HEK293T (cell line): Measurements from ENCODE around the gene R3HDM1.

ENCODE experiments used
- CTBP1 ChIP-seq: fragments of 450-650 bp; IDR thresholded peaks from 2 replicates; pipeline ENCODE4 v1.6.1; 2016; ENCODE audit warnings: borderline replicate concordance
- FOXA1 ChIP-seq: fragments of 450-650 bp; IDR thresholded peaks from 2 replicates; pipeline ENCODE4 v1.6.1; 2016; ENCODE audit warnings: mild to moderate bottlenecking
- HDGF ChIP-seq: fragments of 450-650 bp; IDR thresholded peaks from 2 replicates; pipeline ENCODE4 v1.6.1; 2017; ENCODE audit warnings: antibody characterized with exemption, borderline replicate concordance
- TARDBP ChIP-seq: fragments of 450-650 bp; IDR thresholded peaks from 2 replicates; pipeline ENCODE4 v1.6.1; 2016
- TF ChIP-seq, protein P1 (sequence below): fragments of 450-650 bp; IDR thresholded peaks from 2 replicates; pipeline ENCODE4 v1.6.1; 2016

DNA sequence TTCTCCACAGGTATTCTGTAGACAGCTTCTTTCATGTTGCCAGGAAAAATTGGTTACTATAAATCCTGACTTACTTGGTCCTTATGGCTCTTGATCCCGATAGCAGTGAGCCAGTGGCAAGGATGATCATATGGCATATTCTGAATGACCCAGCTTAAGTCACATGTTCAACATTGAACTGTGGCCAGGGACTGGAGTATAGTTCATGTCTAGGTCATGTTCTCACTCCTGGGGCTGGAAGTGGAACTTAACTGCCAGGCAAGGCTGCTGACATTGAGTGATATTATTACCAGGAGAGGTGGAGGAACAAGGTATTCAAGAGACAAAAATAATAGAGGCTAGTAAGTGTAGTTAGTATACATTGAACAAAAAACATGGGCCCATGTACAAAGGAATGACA, 26.2 kb downstream of the R3HDM1 start:
- TF ChIP-seq TARDBP, result no peak
- TF ChIP-seq, protein P1, sequence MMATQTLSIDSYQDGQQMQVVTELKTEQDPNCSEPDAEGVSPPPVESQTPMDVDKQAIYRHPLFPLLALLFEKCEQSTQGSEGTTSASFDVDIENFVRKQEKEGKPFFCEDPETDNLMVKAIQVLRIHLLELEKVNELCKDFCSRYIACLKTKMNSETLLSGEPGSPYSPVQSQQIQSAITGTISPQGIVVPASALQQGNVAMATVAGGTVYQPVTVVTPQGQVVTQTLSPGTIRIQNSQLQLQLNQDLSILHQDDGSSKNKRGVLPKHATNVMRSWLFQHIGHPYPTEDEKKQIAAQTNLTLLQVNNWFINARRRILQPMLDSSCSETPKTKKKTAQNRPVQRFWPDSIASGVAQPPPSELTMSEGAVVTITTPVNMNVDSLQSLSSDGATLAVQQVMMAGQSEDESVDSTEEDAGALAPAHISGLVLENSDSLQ, result no peak
- no peak for TF ChIP-seq FOXA1
- no peak for TF ChIP-seq CTBP1
- TF ChIP-seq HDGF, result no peak
